DOHH2 (cell line): ENCODE measurements around the gene GPR152.

Experiments
- CTCF ChIP-seq: fragments of 200-600 bp; sonication (generic); IDR thresholded peaks from one replicate; pipeline ENCODE4 v1.5.1; 2014; ENCODE audit warnings: antibody characterized with exemption, mild to moderate bottlenecking, low read depth, low read length; ENCODE audit not compliant: poor library complexity, severe bottlenecking
- EZH2phosphoT487 ChIP-seq: fragments of 200-600 bp; sonication (generic); IDR thresholded peaks from 2 replicates; pipeline ENCODE4 v1.6.1; 2017; ENCODE audit warnings: borderline replicate concordance, mild to moderate bottlenecking, antibody characterized with exemption, low read length, moderate library complexity, mixed read lengths

GRCh38 chr11:67417425-67417824 lies 35.1 kb downstream of the GPR152 start:
- TF ChIP-seq CTCF (no peak), EZH2phosphoT487 (no peak)
